Measurements from ENCODE around the gene CDHR2.

- TF ChIP-seq TAF1 (IDR thresholded peaks at IDR 0.05; ENCODE audit: low read depth) (no peak), TEAD4 (IDR thresholded peaks at IDR 0.05) (no peak), EGR1 (IDR thresholded peaks at IDR 0.05) (no peak), EP300 (IDR thresholded peaks at IDR 0.05; ENCODE audit: borderline replicate concordance) (no peak), USF1 (IDR thresholded peaks at IDR 0.05) (no peak), NFIC (IDR thresholded peaks at IDR 0.05) (no peak)
- TF ChIP-seq, protein P1, sequence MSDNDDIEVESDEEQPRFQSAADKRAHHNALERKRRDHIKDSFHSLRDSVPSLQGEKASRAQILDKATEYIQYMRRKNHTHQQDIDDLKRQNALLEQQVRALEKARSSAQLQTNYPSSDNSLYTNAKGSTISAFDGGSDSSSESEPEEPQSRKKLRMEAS (IDR thresholded peaks at IDR 0.05) = no peak
These were observed 20.4 kb upstream of the CDHR2 start for GRCh38 chr5:176528761-176529115.
